ENCODE measurements around the gene CNTFR. TPM values are rescaled to one million over a fixed set of nuclear protein-coding genes. Genes with fewer than 3 reads are reported as not detected.

Gene CNTFR
- total RNA-seq, 2 experiments from 2014 or later = not detected

DNA sequence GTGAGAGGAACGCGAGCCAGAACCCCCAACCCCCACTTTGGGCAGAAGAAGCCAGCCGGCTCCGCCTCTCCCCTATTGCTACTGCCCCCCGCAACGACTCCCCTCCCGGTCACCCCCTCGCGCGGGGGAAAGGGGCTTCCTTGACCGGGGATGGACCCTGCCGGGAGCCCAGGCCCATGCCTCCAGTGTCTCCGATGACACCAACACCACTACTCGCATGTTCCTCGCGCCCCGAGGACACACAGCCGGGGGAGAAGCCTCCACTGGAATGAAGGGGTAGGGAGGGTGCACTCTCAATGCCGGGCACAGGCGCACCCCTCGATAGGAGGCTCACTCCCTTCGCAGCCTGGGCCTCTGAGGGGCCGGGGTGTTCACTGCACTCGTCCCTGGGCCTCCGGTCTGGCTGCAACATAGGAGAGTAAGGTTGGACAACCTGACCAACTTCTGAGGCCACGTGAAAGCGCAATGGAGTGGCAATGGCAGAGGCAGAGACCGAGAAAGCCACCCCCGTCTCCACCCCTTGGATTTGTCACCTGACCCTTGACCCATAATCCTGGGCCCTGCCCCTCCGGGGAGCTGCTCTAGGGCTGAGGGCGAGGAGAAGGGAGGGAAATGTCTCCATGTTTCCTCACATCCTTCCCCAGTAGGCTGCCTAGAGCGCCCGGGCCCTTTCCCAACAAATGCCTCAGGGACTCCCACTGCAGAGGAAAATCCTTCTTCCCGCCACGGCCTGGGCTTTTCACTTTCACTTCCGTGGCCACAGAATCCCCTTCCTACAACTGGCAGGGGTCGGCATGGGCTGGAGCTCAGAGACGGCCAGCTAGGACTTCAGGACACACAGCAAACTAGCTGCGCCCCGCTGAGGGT lies 1.1 kb upstream of the CNTFR start:
- Histone ChIP-seq H4K20me1 (ENCODE audit: insufficient read depth, low read length) (no peaks in the 10 kb centered on the region; the same call in 1 of the 2 replicates), H2AFZ (ENCODE audit: low read length) (no peak overlapping the region), H3K4me2 (ENCODE audit: low read length) (no peak overlapping the region), H3K4me3 (ENCODE audit: low read depth, low read length, poor library complexity, severe bottlenecking) (no peak overlapping the region), H3K79me2 (ENCODE audit: insufficient read depth, low read depth, low read length) (no peaks in the 10 kb centered on the region), H3K27ac (ENCODE audit: low read depth, low read length, poor library complexity, severe bottlenecking) (no peak overlapping the region), H3K36me3 (ENCODE audit: insufficient read depth, low read length) (no peaks in the 10 kb centered on the region), H3K9me2 (ENCODE audit: insufficient read depth, low read length) (no peaks in the 10 kb centered on the region), H3K9me3 (ENCODE audit: low read length) (no peaks in the 10 kb centered on the region), H3K4me1 (ENCODE audit: insufficient read depth, low read length, poor library complexity, severe bottlenecking) (no peaks in the 10 kb centered on the region)
- no peak for DNase-seq (ENCODE audit: low spot score)
- ChIA-PET POLR2A (no interaction called here), CTCF (ENCODE audit: unreplicated experiment) (no interaction called here)
- TF ChIP-seq, protein P1, sequence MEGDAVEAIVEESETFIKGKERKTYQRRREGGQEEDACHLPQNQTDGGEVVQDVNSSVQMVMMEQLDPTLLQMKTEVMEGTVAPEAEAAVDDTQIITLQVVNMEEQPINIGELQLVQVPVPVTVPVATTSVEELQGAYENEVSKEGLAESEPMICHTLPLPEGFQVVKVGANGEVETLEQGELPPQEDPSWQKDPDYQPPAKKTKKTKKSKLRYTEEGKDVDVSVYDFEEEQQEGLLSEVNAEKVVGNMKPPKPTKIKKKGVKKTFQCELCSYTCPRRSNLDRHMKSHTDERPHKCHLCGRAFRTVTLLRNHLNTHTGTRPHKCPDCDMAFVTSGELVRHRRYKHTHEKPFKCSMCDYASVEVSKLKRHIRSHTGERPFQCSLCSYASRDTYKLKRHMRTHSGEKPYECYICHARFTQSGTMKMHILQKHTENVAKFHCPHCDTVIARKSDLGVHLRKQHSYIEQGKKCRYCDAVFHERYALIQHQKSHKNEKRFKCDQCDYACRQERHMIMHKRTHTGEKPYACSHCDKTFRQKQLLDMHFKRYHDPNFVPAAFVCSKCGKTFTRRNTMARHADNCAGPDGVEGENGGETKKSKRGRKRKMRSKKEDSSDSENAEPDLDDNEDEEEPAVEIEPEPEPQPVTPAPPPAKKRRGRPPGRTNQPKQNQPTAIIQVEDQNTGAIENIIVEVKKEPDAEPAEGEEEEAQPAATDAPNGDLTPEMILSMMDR (conservative IDR thresholded peaks at IDR 0.05; ENCODE audit: low read length) = no peak
- TF ChIP-seq EZH2phosphoT487 (IDR thresholded peaks at IDR 0.05; ENCODE audit: borderline replicate concordance, low read depth, low read length) = no peak
- BruUV-seq (replicated peaks) = no TSS peak
- intact Hi-C loops (cut with micrococcal nuclease; ENCODE audit: unreplicated experiment) = no loop called here

DNA sequence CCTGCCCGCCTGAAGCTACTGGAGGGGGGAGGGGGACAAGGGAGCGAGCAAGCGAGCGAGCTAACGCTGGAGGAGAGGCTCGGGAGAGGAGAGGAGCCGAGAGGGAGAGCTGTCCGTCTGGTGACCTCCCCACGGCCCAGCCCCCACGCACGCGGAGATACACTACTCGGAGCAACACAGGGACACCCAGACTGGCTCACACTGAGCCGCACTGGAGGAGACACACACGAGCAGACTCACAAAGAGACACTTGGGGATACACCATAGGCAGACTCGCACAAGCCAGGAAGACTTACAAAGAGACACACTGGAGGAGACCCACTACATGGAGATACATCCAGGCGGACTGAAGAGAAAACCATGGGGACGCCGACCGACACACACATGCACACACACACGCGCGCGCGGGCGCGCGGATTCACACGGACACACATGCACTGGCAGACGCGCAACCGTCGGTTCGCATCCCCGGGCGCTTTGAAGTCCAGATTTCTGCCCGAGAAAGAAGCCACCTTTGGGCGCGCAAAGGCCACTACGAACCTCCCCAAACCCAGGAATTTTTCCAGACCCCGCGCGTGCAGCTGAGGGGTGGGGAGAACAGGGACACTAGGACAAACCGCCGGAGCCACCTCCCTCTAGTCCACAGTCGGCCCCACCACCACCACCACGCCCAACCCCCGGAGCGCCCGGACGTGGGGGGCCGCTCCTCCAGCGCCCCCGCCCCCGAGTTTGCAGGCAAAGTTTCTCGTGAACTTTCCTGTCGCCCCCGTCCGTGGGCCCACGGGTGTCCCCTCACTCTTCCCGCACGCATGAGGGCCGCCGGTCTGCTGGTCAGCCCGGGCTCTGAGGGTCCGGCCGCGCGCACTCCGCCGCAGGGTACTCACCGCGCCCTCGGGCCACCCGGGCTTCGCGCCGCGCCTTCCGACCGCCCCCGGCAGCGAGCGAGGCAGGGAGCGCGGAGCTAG lies 571 bp downstream of the CNTFR start:
- CTCF ChIA-PET (ENCODE audit: unreplicated experiment) = no interaction called here
- Histone ChIP-seq H3K9me2 (ENCODE audit: insufficient read depth, low read length) (no peaks in the 10 kb centered on the region), H2AFZ (ENCODE audit: low read length) (no peak overlapping the region), H3K4me3 (ENCODE audit: low read depth, low read length, poor library complexity, severe bottlenecking) (no peak overlapping the region), H3K4me2 (ENCODE audit: low read length) (no peak overlapping the region), H3K79me2 (ENCODE audit: insufficient read depth, low read depth, low read length) (no peaks in the 10 kb centered on the region), H3K27ac (ENCODE audit: low read depth, low read length, poor library complexity, severe bottlenecking) (no peak overlapping the region), H3K4me1 (ENCODE audit: insufficient read depth, low read length, poor library complexity, severe bottlenecking) (no peaks in the 10 kb centered on the region), H3K9me3 (ENCODE audit: low read length) (no peaks in the 10 kb centered on the region), H4K20me1 (ENCODE audit: insufficient read depth, low read length) (no peaks in the 10 kb centered on the region; the same call in 1 of the 2 replicates), H3K36me3 (ENCODE audit: insufficient read depth, low read length) (no peaks in the 10 kb centered on the region)
- intact Hi-C loops (cut with micrococcal nuclease; ENCODE audit: unreplicated experiment) = no loop called here
- TF ChIP-seq, protein P1 (conservative IDR thresholded peaks at IDR 0.05; ENCODE audit: low read length) = no peak
- no peak for TF ChIP-seq EZH2phosphoT487 (IDR thresholded peaks at IDR 0.05; ENCODE audit: borderline replicate concordance, low read depth, low read length)
- BruUV-seq (replicated peaks) = no TSS peak
- POLR2A ChIA-PET = no interaction called here
- no peak for DNase-seq (ENCODE audit: low spot score)

All from OCI-LY7 (cell line).